GM20431 (cell line): ENCODE results near the gene DLGAP5.

Source experiments
- in situ Hi-C: fragments of 300-500 bp; cut with MseI, MboI; formaldehyde crosslinking; loops from one replicate; pipeline ENCODE4 v1.15.0; 2020; ENCODE audit warnings: low sequenced_read_pairs; ENCODE audit not compliant: unreplicated experiment

DLGAP5 gene

DNA sequence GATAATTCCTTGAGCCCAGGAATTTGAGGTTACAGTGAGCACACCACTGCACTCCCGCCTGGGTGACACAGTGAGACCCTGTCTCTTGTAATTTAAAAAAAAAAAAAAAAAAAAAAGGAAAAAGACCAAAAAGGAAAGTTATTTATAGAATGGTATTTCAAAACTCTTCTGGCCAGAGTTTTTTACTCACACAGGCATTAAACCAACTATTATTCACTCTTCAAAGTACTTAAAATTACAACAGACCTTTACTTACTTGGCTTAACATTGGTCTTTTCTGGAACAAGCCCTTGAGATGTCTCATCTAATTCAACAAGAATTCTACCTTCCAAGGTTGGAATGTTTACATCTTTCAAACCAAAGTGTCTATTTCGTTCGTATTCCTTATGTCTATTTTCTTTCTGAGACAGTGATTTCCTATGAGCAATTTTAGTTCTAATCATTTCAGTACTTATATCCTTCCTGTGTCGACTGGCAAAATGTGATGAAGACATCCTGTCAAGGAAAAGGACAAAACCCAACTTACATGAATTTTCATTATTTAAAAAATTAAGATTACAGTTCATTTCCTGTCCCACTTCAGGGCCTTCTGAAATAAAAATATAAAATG lies 2.6 kb downstream of the DLGAP5 start:
- in situ Hi-C loops: no loop called here

DNA sequence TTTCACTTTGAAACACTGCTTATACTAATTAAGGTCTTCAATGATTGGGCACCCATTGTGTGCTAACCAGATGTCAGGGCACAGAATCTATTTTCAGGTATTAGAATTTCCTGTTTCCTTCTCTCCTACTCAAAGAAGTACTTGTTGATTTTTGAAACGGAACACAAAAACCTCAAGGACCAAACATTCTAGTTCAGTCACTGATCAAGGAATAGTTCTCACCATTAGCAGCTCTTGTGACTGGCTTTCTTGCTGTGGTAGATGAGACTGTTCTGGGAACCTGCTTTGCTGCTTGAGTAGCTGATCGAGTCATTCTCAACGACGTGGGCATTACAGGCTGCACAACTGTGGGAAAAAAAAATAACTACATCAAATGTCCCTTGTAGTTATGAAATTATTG lies 11.0 kb downstream of the DLGAP5 start:
- in situ Hi-C loops: no loop called here

DNA sequence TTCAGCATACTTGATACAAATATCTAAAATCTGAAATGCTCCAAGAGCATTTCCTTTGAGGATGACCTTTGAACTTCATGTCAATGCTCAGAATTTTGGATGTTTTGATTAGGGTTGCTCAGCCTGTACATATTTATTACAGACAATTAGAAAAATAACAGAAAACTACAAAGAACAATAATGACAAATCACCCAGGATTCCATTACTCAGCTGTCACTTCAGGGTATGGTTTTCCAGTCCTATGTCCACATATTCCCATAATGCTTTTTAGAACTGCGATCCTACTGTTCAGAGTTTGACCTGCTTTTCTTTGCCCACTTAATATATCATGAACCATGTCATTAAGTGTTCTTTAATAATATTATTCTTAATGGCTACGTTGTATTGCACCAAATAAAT lies 11.4 kb downstream of the DLGAP5 start:
- in situ Hi-C loops: no loop called here

DNA sequence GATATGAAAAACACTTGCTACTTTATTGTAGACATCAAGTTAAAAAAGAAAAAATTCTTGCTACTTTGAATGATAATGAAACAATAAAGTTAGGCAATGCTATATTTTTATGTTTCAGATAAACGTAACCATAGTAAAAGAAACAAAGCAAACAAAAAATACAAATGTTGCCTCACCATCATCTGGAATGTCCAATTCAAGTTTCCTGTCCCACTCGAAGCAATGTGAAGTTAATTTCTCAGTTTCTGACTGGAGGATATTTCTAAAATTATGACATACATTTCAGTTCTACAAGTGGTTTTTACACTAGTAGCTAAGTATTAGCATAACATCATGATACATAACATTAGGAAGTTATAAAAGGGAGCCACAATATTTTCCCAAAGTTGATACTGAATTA lies 20.9 kb downstream of the DLGAP5 start:
- in situ Hi-C loops: no loop called here

DNA sequence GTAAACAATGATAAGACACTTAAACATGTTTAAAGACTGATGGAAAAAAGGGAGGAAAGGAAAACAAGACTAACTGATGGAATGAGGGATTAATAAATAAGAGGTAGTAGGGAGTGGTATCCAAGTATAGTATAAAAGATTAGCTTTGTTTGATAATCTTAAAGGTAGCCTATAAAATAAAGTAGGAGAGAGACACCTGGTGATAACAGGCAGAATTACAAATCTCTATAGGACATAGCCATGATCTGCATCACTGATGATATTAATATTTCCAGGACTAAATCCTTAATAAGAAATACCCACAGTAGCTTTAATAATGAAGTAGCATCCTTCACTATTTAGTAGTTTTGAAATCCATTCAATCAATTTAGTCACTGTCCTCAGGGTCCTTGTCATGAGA lies 30.4 kb downstream of the DLGAP5 start:
- in situ Hi-C loops: no loop called here

DNA sequence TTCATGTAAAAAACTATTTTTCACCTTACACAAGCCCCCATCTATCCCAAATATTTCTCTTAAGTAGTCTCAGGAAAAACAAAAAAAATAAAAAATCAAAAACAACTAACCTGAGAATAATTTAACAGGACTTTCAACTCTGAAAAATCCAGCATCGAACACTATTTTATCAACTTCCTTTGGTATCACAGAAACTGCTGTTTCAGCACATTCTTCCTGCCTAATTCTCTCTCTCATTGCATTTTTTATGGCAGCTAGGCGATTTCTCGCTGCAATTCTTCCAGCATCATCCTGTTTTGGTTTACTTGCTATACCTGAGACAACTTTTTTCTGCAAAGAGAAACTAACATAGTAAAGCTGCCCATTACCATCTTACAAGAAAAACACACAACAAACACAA lies 33.0 kb downstream of the DLGAP5 start:
- in situ Hi-C loops: loop anchor here (10.0 kb wide), 1 partner anchor 64 kb away; no protein-coding TSS in a partner anchor

DNA sequence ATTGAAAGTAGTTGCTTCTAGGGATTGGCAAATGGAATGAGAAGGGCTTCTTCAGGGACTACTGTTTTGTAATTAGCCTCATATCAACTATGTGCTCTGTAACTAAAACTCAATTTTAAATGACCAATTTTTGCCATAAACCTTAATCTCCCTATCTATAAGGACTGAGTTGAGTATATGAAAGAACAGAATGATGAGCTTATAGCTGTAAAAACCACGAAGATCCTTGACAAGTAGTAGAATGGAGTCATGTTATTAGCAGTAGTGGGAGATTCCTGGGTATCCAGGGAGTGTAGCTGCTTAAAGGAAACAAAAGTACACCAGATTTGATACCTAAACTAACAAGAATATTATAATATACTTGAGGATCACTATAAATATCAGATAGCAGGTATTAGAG lies 34.3 kb downstream of the DLGAP5 start:
- in situ Hi-C loops: loop anchor here (10.0 kb wide), 1 partner anchor 62 kb away; no protein-coding TSS in a partner anchor

DNA sequence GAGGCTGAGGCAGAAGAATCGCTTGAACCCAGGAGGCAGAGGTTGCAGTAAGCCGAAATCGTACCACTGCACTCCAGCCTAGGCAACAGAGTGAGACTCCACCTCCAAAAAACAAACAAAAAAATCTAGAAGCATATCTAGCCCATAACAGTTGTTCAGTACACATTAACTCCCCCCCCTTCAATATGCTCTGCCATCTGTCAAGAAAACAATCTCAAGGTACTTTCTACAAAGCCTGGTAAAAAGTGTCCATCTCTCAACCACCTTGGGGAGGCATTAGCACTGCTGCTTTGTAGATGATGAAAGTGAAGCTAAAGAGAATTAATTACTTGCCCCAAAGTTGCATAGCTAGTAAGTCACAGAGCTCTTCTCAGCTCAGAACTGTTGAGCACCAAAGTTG lies 37.4 kb downstream of the DLGAP5 start:
- in situ Hi-C loops: loop anchor here (10.0 kb wide), 1 partner anchor 59 kb away; no protein-coding TSS in a partner anchor

DNA sequence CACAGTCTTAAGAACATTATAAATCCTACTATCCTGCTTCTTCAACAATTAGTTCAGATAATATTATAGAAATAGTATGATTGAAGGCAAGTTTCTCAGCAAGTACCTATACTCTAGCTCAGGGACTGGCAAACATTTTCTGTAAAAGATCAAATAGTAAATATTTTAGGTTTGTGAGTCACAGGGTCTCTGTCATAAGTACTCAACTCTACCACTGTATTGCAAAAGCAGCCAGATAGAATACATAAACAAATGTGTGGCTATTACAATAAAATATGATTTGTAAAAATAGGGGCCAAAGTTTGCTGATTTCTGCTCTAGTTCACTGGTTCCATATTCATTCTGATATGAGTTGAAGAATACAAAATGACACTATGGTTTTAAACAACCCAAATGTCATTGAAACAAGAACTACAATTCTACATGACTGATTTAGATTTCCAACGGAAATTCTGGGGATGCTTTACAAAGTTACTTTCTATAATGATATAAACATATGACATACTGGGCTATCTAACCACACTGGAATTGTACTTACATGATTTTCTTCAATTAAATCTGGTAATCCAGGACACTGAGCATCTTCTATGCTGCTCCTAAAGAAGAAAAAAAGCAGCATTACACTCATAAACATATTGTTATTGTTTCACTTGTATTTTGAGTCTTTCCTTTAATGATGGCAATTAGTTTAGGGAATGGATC lies 39.2 kb downstream of the DLGAP5 start:
- in situ Hi-C loops: loop anchor here (10.0 kb wide), 1 partner anchor 57 kb away; no protein-coding TSS in a partner anchor

DNA sequence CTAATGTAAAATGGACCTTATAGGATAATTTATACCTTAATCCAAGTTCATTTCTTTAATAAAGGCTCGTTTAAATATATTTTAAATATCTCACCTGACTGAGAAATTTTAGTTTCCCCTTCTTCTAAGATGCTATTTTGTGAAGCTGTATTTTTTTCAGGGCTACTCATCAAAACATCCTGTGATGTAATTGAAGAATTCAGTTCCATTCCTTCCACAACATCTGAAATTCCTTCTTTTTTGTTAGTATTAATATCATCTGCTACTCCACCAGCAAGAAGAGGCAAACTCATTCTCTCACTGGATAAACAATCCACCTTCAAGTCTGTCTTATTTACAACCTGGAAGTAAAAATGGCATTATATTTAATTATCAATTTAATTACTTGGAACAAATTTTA lies 39.8 kb downstream of the DLGAP5 start:
- in situ Hi-C loops: loop anchor here (10.0 kb wide), 1 partner anchor 57 kb away; no protein-coding TSS in a partner anchor

DNA sequence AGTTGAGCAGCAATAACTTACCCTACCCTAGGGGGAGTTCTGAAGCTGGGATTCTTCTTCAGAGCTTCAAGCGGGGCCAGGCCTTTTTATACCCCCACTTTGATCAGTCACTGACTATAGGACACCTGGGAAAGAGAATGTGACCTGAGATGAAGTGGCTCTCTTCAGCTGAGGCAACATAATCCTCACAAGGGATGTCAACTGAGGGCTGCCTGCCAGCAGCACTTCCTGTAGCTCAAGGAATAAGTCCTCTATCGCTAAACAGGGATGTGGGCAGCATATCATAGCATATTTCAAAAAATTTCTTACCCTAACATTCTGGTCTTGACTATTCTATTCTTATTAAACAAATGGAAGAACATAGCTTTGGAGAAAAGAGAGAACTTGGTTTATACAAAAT lies 45.0 kb downstream of the DLGAP5 start:
- in situ Hi-C loops: no loop called here

DNA sequence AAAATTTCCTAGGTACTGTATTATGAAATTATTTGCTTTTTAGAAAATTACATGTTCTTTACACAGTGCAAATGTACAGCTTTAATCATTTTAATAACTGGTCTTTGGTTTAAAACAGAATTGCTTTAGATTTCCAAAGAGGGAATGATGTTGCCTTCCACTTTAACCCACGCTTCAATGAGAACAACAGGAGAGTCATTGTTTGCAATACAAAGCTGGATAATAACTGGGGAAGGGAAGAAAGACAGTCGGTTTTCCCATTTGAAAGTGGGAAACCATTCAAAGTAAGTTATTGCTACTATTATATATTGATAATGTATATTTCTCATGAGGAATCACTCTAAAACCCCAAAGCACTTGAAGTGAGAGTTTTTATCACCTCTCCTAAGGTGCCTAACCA lies 48.9 kb downstream of the DLGAP5 start:
- in situ Hi-C loops: no loop called here

DNA sequence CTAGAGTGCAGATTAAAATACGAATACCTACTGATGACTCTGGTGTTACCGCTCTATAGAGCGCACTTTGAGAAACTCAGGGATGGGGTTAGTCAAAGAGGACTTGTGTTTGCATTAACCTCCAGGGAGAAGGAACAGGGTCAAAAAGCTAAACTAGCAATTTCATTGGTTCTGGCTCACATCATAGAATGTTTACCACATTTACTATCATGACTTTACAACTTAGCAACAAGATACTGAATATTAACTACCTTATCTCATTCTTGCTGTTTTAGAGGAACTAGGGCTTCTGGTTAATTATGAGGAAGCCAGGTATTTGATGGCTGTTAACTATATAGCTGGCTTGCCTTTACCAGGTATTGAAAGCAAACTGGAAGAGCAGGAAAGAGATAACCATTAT lies 49.6 kb downstream of the DLGAP5 start:
- in situ Hi-C loops: no loop called here

DNA sequence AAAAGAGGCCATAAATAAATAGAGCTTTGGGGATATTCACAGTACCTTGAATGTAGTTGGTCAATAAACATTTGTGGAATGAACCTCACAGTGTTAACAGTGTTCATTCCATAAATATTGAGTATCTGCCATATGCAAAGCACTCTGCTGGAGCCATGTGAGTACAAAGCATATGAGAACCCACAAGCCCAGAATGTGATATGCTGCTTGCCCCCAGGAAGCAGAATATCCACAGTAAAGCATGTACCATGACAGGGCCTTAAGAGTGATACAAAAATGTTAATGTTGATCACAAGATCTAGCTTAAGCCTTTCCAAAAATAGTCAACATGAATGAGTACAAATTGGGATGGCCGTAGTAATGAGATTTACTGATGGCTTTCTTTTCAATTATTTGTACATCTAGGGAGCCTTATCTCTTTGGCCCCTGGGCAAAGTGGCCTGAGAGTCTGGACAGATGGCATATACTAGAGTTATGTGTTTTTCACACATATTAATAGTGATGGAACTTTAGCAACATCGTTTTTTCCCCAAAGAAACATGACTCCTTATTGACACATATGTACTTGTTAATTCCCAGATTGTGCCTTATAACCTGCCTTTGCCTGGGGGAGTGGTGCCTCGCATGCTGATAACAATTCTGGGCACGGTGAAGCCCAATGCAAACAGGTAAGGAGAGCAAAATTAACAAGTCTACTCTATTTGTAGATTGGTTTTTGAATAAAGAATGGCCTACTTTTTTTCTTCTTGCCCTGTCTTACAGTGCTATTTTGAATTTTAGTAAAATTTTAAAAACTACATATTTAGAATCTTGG lies 51.5 kb downstream of the DLGAP5 start:
- in situ Hi-C loops: no loop called here

DNA sequence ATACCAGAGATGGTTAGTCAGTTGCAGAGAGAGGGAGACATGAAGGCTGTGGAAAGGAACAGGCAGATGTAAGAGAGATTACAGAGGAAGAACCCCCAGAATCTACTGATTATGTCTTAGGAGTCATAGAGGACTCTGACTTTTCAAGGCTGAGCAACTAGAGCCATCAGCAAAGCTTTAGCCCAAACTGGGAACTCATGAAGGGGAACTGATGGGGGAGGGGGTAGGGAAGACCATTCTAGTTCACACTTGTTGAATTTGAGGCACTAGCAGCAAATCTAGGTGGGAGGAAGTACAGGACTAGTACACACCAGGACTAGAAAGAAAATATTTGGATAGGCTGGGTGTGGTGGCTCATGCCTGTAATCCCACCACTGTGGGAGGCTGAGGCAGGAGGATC lies 52.2 kb downstream of the DLGAP5 start:
- in situ Hi-C loops: no loop called here

DNA sequence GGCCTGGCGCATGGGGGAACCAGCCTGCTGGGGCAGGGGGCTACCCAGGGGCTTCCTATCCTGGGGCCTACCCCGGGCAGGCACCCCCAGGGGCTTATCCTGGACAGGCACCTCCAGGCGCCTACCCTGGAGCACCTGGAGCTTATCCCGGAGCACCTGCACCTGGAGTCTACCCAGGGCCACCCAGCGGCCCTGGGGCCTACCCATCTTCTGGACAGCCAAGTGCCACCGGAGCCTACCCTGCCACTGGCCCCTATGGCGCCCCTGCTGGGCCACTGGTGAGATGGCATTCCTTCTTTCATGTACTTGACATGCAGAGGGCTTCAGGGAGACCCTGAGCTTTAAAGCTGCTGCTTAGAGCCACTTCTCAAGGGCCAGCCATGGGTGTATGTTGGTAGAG lies 53.3 kb downstream of the DLGAP5 start:
- in situ Hi-C loops: no loop called here

DNA sequence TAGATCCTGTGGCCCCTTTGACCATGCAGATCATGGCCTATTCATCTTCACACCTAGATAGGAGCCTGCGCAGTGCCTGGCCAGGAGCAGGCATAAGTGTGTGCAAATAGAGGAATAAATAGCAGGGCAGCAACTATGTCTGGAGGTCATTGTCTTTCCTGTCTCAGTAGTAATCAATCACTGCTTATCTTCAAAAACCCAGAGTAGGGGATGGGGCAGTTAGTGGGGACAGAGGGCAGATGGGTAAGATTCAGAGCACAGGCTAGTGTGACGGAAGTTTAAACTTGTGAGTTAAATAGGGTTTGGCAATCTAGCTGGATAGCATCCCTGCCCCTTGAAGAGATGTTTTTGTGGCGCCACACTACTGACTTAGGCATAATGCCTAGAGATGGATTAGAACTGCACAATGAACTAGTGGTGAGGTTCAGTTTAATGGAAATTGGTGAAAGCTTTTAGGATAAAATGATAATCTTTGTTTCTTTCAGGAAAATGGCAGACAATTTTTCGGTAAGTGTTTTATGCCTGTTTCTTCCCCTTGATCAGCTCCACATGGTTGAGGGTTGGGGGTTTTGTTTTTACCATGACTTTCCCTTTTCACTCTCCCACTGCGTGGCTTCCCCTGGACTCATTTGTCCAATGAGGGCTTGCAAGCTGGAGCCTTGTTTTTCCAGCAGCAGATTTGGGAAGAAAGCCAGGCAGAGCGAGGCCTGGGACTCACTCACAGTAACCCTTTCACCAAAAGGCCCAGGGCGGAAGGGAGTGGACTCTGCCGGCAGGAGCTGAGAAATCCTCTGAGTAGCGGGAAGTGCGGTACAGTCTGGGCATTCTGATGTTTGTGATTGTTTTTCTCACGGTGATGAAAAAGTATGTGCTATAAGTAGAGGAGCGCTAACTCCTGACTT lies 54.2 kb downstream of the DLGAP5 start:
- in situ Hi-C loops: no loop called here

DNA sequence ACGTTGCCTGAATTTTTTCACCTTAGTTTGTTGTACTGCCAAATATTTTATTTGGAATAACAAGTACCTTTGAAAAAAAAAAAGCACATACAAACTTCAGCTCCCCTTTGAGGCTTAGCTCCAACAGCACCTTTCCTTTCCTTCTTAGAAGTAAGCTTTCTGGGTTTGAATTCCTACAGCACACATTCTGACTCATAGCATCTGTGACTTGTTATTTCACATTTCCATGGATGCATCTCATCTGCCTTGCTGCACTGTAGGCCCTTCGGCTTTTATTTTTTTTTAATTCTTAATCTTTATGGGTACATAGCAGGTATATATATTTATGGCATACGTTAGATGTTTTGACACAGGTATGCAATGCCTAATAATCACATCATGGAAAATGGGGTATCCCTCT lies 55.1 kb downstream of the DLGAP5 start:
- in situ Hi-C loops: no loop called here

DNA sequence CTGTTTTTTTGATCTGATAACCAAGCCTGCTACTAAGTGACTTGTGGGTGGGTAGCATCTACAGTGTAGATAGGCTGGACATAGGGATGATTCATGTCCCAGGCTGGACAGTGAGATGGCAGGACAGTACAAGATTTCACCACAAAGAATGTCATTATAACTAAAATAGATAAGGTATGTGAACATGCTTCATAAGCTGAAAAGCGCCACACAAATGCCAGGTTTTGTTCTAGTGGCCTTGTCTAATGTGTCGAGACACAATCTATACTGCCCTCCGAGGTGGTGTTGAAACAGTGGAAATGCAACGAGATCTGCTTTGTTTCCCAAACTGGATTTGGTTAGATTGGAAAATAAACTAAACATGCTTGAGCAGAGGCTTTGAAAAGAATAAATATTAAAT lies 58.0 kb downstream of the DLGAP5 start:
- in situ Hi-C loops: no loop called here
